Activated naive CD8-positive, alpha-beta T cell treated with anti-CD3 and anti-CD28 coated beads, Interleukin-2, amount 50 U/mL, for 16 hours (primary cell): ENCODE data around the gene PDZK1.
"Not testable (repeated sequence)": the region's sequence is repeated elsewhere in the genome, so short reads cannot be mapped to it uniquely, and the experiment has no call there.

Experiments
- DNase-seq: peaks from one replicate; pipeline ENCODE4 v3.0.0-alpha.2; 2020; ENCODE audit warnings: low read depth, low spot score

PDZK1 gene

GRCh38 chr1:145656245-145656943, 50.8 kb downstream of the PDZK1 start:
- DNase-seq = not testable (repeated sequence)

GRCh38 chr1:145643990-145644389, 63.2 kb downstream of the PDZK1 start:
- not testable (repeated sequence) for DNase-seq

- not testable (repeated sequence) for DNase-seq
Observed at GRCh38 chr1:145641886-145642285, 65.3 kb downstream of the PDZK1 start.

GRCh38 chr1:145636237-145636636, 70.9 kb downstream of the PDZK1 start:
- not testable (repeated sequence) for DNase-seq

GRCh38 chr1:145622177-145622576, 85.0 kb downstream of the PDZK1 start:
- not testable (repeated sequence) for DNase-seq
